ENCODE results near the gene SEL1L3.
A peak's percentile ranks its signal among the peaks of the same experiment; 100 is the strongest.

The SEL1L3 gene

GRCh38 chr4:25792876-25793275 is 69.9 kb downstream of the SEL1L3 start:
- TF ChIP-seq, protein P1, sequence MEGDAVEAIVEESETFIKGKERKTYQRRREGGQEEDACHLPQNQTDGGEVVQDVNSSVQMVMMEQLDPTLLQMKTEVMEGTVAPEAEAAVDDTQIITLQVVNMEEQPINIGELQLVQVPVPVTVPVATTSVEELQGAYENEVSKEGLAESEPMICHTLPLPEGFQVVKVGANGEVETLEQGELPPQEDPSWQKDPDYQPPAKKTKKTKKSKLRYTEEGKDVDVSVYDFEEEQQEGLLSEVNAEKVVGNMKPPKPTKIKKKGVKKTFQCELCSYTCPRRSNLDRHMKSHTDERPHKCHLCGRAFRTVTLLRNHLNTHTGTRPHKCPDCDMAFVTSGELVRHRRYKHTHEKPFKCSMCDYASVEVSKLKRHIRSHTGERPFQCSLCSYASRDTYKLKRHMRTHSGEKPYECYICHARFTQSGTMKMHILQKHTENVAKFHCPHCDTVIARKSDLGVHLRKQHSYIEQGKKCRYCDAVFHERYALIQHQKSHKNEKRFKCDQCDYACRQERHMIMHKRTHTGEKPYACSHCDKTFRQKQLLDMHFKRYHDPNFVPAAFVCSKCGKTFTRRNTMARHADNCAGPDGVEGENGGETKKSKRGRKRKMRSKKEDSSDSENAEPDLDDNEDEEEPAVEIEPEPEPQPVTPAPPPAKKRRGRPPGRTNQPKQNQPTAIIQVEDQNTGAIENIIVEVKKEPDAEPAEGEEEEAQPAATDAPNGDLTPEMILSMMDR (IDR thresholded peaks at IDR 0.05) = no peak

GRCh38 chr4:25792200-25792791 is 70.5 kb downstream of the SEL1L3 start:
- TF ChIP-seq, protein P1 (IDR thresholded peaks at IDR 0.05) = peak; percentile 80

GRCh38 chr4:25790024-25790423 is 72.8 kb downstream of the SEL1L3 start:
- TF ChIP-seq, protein P1 (IDR thresholded peaks at IDR 0.05) = no peak

DNA sequence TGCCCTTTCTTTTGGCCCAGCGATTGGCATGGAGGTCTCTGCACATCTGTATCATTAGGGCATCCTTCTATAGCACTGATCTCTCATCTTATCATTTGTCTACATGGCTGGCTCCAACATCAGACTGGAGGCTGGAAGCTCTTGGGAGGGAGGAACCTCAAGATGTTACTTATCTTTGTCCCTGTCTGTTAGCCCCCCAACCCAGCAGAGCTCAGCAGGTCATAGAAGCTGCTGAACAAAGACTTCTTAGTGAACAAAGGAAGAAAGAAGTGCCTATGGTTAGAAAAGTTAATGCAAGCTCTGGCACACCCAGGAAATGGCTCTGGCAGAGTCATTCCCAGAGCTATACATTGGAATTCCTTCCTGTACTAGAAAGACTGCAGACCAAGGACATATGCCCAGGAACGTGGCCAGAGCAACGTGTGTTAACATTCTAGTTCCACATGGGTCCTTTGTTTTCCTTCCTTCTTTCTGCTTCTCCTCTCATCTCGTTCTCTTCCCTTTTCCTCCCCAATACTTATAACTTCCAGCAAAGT is 74.0 kb downstream of the SEL1L3 start:
- TF ChIP-seq, protein P1 (IDR thresholded peaks at IDR 0.05) = no peak

DNA sequence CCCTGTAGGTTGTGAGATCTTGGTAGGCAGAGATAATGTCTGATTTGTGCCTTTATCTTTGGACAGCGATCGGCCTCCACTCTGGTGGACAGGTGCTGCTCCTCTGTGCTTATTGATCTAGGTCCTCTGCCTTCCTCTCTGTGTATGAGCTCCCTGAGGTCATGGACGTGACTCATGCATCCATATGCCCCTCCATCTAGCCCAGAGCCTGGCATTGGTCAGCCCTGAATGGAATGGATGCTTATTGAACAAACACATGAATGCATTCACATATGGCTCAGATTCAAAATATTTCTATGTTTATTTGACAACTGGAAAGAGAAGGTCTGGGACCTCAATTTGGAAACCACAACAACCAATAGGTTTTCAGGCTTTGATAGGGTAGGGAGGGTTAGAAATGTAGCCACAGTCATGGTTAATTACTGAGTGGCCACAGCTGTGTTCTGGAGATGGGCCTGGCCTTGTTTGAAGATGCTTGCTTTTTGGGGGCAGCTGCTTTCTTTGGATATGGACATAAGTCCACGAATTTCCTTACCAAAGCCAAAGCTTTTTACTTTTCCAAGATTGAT is 76.2 kb downstream of the SEL1L3 start:
- TF ChIP-seq, protein P1 (IDR thresholded peaks at IDR 0.05) = no peak

GRCh38 chr4:25783943-25784342 is 78.8 kb downstream of the SEL1L3 start:
- TF ChIP-seq, protein P1 (IDR thresholded peaks at IDR 0.05) = no peak

DNA sequence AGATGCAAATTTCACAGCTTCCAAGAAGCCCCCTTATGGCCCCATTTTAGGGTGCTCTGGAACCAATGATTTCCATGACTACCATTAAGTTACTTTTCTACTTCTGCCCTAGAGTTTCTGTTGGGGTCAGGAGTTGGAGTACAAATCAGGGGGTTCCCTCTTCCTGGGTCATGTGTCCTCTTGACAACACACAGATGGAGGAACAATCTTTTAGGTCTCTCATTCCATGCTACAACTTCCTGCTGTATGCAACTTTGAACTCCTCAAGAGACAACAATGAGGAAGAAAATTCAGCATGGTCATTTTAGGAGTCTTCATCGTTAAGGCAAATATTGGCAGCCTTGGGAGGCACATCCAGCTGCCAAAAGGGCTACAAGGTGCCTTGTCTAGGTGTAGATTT is 79.7 kb downstream of the SEL1L3 start:
- TF ChIP-seq, protein P1 (IDR thresholded peaks at IDR 0.05) = no peak
